Coronary artery (tissue), 2 donors: ENCODE measurements around the gene PSTPIP1.

ENCODE experiments used
- DNase-seq: peaks from one replicate; pipeline ENCODE4 v3.0.0-alpha.2; 2017; ENCODE audit warnings: low spot score
- H3K27ac ChIP-seq, 2 donors: fragments of 200-600 bp; sonication (generic); one replicate each; pipeline ENCODE4 v1.5.1; 2016 to 2019
- H3K4me3 ChIP-seq: fragments of 200-600 bp; sonication (generic); 2 replicates; pipeline ENCODE4 v1.5.1; 2016; ENCODE audit warnings: mild to moderate bottlenecking, moderate library complexity
- CTCF ChIP-seq: fragments of 200-600 bp; sonication (generic); IDR thresholded peaks from one replicate; pipeline ENCODE4 v1.5.1; 2019; ENCODE audit warnings: antibody characterized with exemption

Gene PSTPIP1

GRCh38 chr15:77052556-77052955 is 57.6 kb downstream of the PSTPIP1 start:
- TF ChIP-seq CTCF, result no peak
- no peak for DNase-seq
- no peak overlapping the region for H3K4me3 ChIP-seq
- no peak overlapping the region for H3K27ac ChIP-seq

GRCh38 chr15:77053709-77054108 is 58.8 kb downstream of the PSTPIP1 start:
- Histone ChIP-seq H3K4me3 (no peak overlapping the region), H3K27ac (no peak overlapping the region)
- no peak for DNase-seq
- no peak for TF ChIP-seq CTCF

GRCh38 chr15:77057072-77057471 is 62.1 kb downstream of the PSTPIP1 start:
- Histone ChIP-seq H3K27ac (no peak overlapping the region), H3K4me3 (no peak overlapping the region)
- no peak for DNase-seq
- TF ChIP-seq CTCF, result no peak

GRCh38 chr15:77057685-77058084 is 62.8 kb downstream of the PSTPIP1 start:
- no peak overlapping the region for H3K4me3 ChIP-seq
- TF ChIP-seq CTCF, result no peak

GRCh38 chr15:77058468-77058867 is 63.5 kb downstream of the PSTPIP1 start:
- Histone ChIP-seq H3K27ac (no peak overlapping the region), H3K4me3 (no peak overlapping the region)
- no peak for DNase-seq
- no peak for TF ChIP-seq CTCF

More at GRCh38 chr15:77057685-77058084, 62.8 kb downstream of the PSTPIP1 start:
- no peak overlapping the region for H3K27ac ChIP-seq
- no peak for DNase-seq

- Histone ChIP-seq H3K4me3 (no peak overlapping the region), H3K27ac (no peak overlapping the region)
- DNase-seq, result no peak
- no peak for TF ChIP-seq CTCF
Observed at GRCh38 chr15:77059786-77060361, 64.9 kb downstream of the PSTPIP1 start.

GRCh38 chr15:77060546-77060945 is 65.6 kb downstream of the PSTPIP1 start:
- Histone ChIP-seq H3K27ac (peak overlapping the region in 1 of 2 donors; percentile 32), H3K4me3 (peak overlapping the region; percentile 52)
- DNase-seq, result no peak
- TF ChIP-seq CTCF, result no peak
